ENCODE measurements around the gene HIBADH. TPM values are rescaled to one million over a fixed set of nuclear protein-coding genes. Genes with fewer than 3 reads are reported as not detected.
"Not testable (repeated sequence)": the region's sequence is repeated elsewhere in the genome, so short reads cannot be mapped to it uniquely, and the experiment has no call there.

HIBADH gene
- total RNA-seq, 1 experiment from 2014 or later, result 33.7 TPM

GRCh38 chr7:27639851-27640250, 22.8 kb downstream of the HIBADH start:
- H3K27me3 Mint-ChIP-seq (ENCODE audit: insufficient read depth, unreplicated experiment), result no peaks in the 10 kb centered on the region
- no peaks in the 10 kb centered on the region for H3K36me3 ChIP-seq (ENCODE audit: control insufficient read depth, insufficient read depth, low read length)
- peaks cover 14% of the 10 kb centered on the region for H3K36me3 Mint-ChIP-seq (ENCODE audit: insufficient read depth, unreplicated experiment)
- H3K4me1 Mint-ChIP-seq (ENCODE audit: low read depth, unreplicated experiment), result peaks cover 14% of the 10 kb centered on the region
- no peaks in the 10 kb centered on the region for H3K27me3 ChIP-seq (replicated peaks; ENCODE audit: control insufficient read depth, insufficient read depth, low read length)
- no peak overlapping the region for H3K4me3 Mint-ChIP-seq (ENCODE audit: unreplicated experiment)
- TF ChIP-seq CTCF (IDR thresholded peaks at IDR 0.05; ENCODE audit: insufficient read depth in 1 of 2, low read depth in 1 of 2, low read length in 1 of 2, severe bottlenecking in 1 of 2, unreplicated experiment in 1 of 2), result no peak
- peaks cover 20% of the 10 kb centered on the region for H3K4me1 ChIP-seq
- ChIA-PET CTCF (no interaction called here), POLR2A (no interaction called here)
- H3K9me3 ChIP-seq, result peaks cover 2% of the 10 kb centered on the region; the same call in 1 of the 2 replicates
- no peaks in the 10 kb centered on the region for H3K9me3 Mint-ChIP-seq (ENCODE audit: unreplicated experiment)
- no TSS peak for BruUV-seq (replicated peaks)
- DNase-seq, result no peak
- intact Hi-C loops (cut with micrococcal nuclease; ENCODE audit: unreplicated experiment), result no loop called here
- no peak overlapping the region for H3K27ac Mint-ChIP-seq (ENCODE audit: unreplicated experiment)
- no peak overlapping the region for H3K4me3 ChIP-seq (ENCODE audit: low read depth, low read length)

DNA sequence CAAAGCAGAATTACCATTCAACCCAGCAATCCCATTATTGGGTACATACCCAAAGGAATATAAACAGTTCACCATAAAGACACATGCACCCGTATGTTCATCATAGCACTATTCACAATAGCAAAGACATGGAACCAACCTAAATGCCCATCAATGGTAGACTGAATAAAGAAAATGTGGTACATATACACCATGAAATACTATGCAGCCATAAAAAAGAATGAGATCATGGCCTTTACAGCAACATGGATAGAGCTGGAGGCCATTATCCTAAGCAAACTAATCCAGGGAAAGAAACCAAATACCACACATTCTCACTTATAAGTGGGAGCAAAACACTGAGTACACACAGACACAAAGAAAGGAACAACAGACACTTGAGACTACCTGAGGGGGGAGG, 23.6 kb downstream of the HIBADH start:
- BruUV-seq (replicated peaks); CTCF ChIA-PET; H3K4me3 Mint-ChIP-seq (ENCODE audit: unreplicated experiment); H3K4me3 ChIP-seq (ENCODE audit: low read depth, low read length); POLR2A ChIA-PET; intact Hi-C loops (cut with micrococcal nuclease; ENCODE audit: unreplicated experiment); H3K27ac Mint-ChIP-seq (ENCODE audit: unreplicated experiment); H3K9me3 Mint-ChIP-seq (ENCODE audit: unreplicated experiment); DNase-seq; H3K9me3 ChIP-seq; H3K27me3 ChIP-seq (replicated peaks; ENCODE audit: control insufficient read depth, insufficient read depth, low read length); H3K36me3 ChIP-seq (ENCODE audit: control insufficient read depth, insufficient read depth, low read length); H3K27me3 Mint-ChIP-seq (ENCODE audit: insufficient read depth, unreplicated experiment): not testable (repeated sequence)
- H3K36me3 Mint-ChIP-seq (ENCODE audit: insufficient read depth, unreplicated experiment), result peaks cover 14% of the 10 kb centered on the region
- peaks cover 20% of the 10 kb centered on the region for H3K4me1 ChIP-seq
- H3K4me1 Mint-ChIP-seq (ENCODE audit: low read depth, unreplicated experiment), result peaks cover 14% of the 10 kb centered on the region

DNA sequence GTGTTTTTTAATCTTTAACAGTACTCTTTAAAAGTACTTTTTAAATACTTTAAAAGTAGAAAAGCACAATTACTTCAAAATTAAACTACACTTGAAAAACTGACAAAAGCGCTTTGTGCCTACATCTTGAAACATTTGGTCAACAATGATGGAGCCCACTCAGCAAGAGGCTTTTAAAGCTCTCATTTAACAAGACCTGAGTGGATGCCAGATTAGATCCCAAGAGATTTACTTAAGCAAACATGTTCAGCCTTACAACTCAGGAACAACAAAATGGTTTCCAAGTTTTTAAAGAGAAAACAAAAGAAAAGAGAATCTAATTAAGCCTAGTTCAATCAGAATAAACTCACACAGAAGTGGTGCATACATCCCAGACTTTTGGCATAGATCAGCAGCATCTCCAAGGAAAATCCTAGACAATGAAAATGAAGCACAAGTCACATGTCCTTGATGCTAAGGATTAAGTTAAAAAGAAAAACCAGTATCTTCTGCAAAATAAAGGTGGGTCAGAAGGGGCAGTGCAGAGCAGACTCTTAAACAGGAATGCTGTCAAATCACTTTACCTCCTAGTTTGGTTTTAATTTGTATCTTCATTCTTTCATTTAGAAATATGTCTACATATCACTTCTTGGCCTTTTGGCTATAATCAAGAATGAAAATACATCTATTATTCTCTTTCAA, 26.2 kb downstream of the HIBADH start:
- H3K9me3 ChIP-seq, result no peaks in the 10 kb centered on the region
- H3K4me3 ChIP-seq (ENCODE audit: low read depth, low read length), result no peak overlapping the region
- H3K4me3 Mint-ChIP-seq (ENCODE audit: unreplicated experiment), result no peak overlapping the region
- POLR2A ChIA-PET, result no interaction called here
- CTCF ChIA-PET, result no interaction called here
- BruUV-seq (replicated peaks), result no TSS peak
- H3K36me3 Mint-ChIP-seq (ENCODE audit: insufficient read depth, unreplicated experiment), result peaks cover 14% of the 10 kb centered on the region
- no peaks in the 10 kb centered on the region; the same call in 1 of the 2 replicates for H3K36me3 ChIP-seq (ENCODE audit: control insufficient read depth, insufficient read depth, low read length)
- no peaks in the 10 kb centered on the region for H3K27me3 ChIP-seq (replicated peaks; ENCODE audit: control insufficient read depth, insufficient read depth, low read length)
- no peak for DNase-seq
- no peaks in the 10 kb centered on the region for H3K27me3 Mint-ChIP-seq (ENCODE audit: insufficient read depth, unreplicated experiment)
- intact Hi-C loops (cut with micrococcal nuclease; ENCODE audit: unreplicated experiment), result no loop called here
- no peaks in the 10 kb centered on the region for H3K9me3 Mint-ChIP-seq (ENCODE audit: unreplicated experiment)
- H3K27ac Mint-ChIP-seq (ENCODE audit: unreplicated experiment), result no peak overlapping the region
- peaks cover 10% of the 10 kb centered on the region for H3K4me1 ChIP-seq
- peaks cover 6% of the 10 kb centered on the region for H3K4me1 Mint-ChIP-seq (ENCODE audit: low read depth, unreplicated experiment)
- TF ChIP-seq CTCF (IDR thresholded peaks at IDR 0.05; ENCODE audit: insufficient read depth in 1 of 2, low read depth in 1 of 2, low read length in 1 of 2, severe bottlenecking in 1 of 2, unreplicated experiment in 1 of 2), result no peak
